Transverse colon (tissue), 4 donors: Measurements from ENCODE around the gene DCAF12.

ENCODE experiments used
- EP300 ChIP-seq: sonication (generic); formaldehyde crosslinking; IDR thresholded peaks from one replicate; pipeline ENCODE4 v1.6.1; 2017; ENCODE audit warnings: antibody characterized with exemption, low read depth
- POLR2A ChIP-seq: fragments of 450-650 bp; IDR thresholded peaks from one replicate; pipeline ENCODE4 v1.6.1; 2016; ENCODE audit warnings: antibody characterized with exemption, mild to moderate bottlenecking, moderate library complexity
- POLR2AphosphoS5 ChIP-seq, 3 donors: sonication (generic); formaldehyde crosslinking; IDR thresholded peaks; one replicate each; pipeline ENCODE4 v1.6.1; 2016; ENCODE audit warnings: antibody characterized with exemption in 3 of 3
- TF ChIP-seq, protein P1 (sequence below), 5 experiments: fragments of 200-600 bp in 3 of 5; fragments of 450-650 bp in 2 of 5; sonication (generic) in 3 of 5; IDR thresholded peaks; 1 replicate in 2 of 5; 2 replicates in 3 of 5; pipeline ENCODE4 v1.5.1; 2016 to 2017; ENCODE audit warnings: antibody characterized with exemption in 5 of 5, inconsistent platforms in 3 of 5, mild to moderate bottlenecking in 2 of 5, moderate library complexity in 1 of 5

DNA sequence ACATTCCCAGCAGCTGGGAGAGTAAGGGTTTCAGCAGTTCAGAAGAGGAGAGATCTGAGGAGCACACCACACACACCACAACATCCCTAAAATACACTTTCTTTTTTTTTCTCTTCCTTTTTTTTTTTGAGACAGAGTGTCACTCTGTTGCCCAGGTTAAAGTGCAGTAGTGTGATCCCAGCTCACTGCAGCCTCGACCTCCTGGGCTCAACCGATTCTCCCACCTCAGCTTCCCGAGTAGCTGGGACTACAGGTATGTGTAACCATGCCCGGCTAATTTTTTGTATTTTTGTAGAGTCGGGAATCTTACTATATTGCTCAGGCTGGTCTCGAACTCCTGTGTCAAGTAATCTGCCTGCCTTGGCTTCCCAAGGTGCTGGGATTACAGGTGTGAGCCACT lies 42.6 kb upstream of the DCAF12 start:
- no peak for TF ChIP-seq POLR2A
- no peak for TF ChIP-seq POLR2AphosphoS5 (IDR thresholded peaks at IDR 0.05)
- TF ChIP-seq, protein P1, sequence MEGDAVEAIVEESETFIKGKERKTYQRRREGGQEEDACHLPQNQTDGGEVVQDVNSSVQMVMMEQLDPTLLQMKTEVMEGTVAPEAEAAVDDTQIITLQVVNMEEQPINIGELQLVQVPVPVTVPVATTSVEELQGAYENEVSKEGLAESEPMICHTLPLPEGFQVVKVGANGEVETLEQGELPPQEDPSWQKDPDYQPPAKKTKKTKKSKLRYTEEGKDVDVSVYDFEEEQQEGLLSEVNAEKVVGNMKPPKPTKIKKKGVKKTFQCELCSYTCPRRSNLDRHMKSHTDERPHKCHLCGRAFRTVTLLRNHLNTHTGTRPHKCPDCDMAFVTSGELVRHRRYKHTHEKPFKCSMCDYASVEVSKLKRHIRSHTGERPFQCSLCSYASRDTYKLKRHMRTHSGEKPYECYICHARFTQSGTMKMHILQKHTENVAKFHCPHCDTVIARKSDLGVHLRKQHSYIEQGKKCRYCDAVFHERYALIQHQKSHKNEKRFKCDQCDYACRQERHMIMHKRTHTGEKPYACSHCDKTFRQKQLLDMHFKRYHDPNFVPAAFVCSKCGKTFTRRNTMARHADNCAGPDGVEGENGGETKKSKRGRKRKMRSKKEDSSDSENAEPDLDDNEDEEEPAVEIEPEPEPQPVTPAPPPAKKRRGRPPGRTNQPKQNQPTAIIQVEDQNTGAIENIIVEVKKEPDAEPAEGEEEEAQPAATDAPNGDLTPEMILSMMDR (IDR thresholded peaks at IDR 0.05), result no peak
- no peak for TF ChIP-seq EP300
